ENCODE results near the gene TMEM250. TPM values are rescaled to one million over a fixed set of nuclear protein-coding genes. Genes with fewer than 3 reads are reported as not detected.
A peak's percentile ranks its signal among the peaks of the same experiment; 100 is the strongest.

The TMEM250 gene
- total RNA-seq, 1 experiment from 2014 or later = 12.5 TPM

DNA sequence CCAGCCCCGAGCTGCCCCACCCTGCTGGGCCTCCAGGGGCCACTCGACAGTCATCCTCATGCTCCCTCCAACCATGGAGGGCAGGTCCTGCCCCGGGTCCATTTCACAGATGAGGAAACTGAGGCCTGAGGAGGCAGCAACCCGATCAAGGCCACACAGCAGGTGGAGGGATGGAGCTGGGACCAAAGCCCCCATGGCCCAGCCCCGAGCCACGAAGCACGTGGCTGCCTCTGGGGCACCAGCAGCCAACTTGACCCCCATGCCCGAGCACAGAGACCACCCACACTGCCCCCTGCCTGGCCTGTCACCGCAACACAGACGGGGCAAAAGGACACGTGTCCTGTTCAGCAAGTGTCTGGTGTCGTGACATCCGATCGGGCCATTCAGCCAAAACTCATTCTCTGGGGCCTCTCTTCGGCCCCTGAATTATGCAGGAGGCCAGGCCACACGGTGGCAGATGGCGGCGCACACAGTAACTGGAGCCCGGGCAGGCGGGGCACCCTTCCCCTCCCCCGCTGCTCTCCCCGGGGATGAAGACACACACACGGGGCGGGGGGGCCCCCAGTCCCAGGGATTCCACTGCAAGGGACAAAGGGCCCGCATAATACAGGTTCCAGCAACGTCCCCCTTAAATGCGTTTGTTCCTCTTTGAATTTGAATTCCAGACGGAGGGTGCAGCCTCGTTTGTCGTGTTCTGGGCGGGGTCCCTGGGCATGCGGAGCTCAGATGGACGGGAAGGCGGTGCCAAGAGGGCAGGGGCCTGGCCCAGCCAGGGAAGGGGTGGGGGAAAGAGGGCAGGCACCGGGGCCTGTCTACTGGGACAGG lies 29.4 kb upstream of the TMEM250 start:
- DNase-seq (ENCODE audit: low spot score) = no peak

DNA sequence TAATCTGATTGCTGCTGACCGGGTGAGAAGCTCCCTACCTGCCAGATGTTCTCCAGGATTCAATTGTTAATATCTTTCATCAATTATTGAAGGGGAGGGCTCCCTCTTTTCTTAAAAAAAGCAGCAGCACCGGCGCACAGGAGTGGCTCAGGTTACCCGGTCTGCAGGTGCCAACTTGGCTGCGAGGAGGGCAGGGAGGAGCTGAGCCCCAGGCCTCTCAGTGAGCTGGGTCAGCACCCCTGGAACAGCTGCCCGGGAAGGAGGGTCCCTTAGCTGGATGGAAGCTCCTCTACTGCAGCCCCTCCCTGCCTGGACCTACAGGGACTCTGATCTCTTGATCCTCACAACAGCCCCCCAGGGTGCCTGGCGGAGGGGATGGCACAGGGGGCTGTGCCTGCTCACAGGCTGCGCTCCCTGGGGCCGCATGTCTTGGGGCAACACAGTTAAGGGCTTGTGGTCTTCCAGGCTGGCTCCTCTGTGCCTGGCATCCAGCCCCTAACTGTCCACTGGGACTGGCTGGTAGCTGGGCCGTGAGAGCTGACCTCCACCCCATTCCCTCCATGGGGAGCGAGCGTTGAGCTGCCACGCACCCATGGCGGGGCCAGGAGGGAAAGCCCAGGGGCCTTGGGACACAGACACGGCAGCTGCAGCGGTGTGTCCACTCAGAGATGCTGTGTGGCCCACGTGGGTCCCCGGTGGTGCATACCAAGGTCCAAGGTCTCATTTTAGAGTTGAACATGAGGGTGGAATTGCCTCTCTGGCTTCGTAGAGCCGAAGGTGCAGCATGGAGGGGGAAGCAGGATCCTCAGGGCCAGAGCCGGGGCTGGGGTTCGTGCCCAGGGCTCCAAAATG lies 28.6 kb upstream of the TMEM250 start:
- DNase-seq (ENCODE audit: low spot score) = no peak

DNA sequence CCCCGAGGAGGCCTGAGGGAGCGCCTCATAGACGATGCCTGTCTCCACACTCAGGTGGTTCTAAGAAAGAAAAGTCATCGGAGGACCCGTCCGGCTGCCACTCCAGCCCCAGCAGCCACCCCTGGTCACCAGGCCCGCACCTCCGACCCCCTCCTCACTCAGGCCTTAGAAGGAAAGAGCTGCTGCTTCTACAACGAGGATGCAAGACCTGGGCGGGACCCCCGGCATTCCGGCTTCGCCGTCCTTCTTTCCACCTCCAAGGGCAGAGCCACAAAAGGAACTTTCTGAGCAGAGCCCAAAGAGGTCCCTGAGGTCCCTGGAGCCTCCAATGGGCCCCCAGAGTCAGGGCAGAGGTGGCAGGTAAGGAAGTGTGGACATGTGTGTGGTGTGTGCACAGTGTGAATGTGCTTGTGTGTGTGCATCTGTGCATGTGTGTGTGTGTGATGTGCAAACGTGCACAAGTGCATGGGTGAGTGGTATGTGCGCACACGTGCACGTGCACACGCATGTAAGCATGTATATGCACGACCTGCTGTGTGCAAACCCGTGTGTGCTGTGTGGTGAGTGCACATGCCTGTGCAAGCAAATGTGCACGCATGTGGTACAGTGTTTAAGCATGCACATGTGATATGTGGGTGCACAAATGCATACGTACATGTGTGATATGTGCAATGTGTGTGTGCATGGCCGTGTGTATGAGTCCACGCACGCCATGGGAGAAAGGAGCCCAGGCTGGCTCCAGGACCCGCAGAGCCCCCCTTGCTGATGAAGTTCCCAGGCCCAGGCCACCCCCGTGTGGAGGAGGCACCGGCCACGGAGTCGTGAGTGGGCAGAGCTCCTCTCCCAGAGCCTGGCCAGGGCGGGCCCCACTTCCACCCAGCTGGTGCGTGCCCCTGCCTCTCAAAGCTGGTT lies 27.7 kb upstream of the TMEM250 start:
- DNase-seq (ENCODE audit: low spot score) = no peak

DNA sequence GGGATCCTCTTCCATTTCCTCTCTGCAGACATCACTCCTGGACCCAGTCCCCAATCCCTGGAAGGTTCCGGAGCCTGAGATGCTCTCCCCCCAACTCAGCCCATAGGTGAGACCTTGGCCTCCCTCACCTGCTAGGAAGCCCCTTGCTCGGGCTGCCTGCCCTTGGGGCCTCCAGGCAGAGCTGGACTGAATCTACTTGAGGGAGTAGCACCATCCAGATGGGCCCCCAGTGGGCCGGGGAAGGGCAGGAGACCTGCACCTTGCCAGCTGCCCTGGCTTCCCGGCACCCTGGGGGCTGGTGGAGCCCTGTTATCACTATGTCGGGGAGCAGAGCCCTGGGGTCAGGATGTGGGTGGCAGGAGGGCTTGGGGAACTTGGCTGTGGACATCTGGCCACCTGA lies 26.9 kb upstream of the TMEM250 start:
- DNase-seq (ENCODE audit: low spot score) = no peak

DNA sequence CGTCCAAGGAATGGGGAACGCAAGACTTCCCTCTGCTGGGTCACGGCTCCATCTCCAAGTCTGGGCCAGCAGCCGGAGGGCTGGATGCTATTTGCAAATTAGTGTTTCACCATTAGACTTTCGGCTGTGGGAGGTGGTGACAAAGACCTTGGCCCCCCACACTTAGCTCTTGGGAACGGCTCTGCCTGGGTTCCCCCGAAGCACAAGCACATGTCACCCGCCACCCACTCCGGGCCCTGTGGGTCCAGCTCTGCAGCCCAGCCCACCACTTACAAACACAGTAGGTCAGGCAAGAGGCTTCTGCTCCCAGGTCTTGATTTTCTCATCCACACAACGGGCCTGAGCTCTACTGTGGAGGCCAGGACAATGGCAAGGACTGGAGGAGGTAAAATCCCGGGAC lies 25.8 kb upstream of the TMEM250 start:
- DNase-seq (ENCODE audit: low spot score) = no peak

DNA sequence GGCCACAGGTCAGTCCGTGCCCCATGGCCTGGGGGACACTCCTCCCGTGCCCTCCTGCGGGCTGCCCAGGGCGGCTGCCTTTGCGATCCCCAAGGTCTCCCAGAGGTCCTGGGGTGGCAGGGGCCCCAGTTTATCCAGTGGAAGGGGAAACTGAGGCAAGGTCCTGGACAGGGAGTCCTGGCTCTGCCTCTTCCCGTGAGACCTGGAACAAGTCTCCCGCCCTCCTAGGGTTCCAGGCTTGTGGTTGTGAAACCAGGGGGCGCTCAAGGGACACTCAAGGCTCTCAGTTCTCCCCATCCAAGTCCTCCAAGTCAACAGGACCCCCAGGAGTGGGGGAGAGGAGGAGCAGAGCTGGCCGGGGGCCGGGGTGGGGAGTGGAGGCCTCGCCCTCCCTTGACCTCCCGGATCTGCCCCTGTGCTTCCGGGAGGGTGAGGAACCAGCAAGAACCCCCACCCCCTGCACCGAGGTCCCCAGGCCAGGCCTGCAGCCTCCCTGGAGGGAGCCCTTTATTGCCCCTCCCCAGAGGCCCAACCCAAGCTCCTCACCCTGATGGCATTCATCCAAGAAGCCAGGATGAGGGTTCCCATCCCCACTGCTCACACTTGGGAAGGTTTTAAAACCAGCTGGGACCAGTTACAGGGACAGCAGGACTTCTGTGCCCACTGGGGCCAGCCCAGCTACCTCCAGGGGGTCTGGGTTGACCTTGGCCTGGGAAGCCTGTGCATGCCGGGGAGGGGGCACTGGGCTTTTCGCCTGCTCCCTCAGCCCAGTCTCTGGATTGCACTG lies 24.7 kb upstream of the TMEM250 start:
- DNase-seq (ENCODE audit: low spot score) = no peak

GRCh38 chr9:136142859-136143214 lies 24.2 kb upstream of the TMEM250 start:
- no peak for DNase-seq (ENCODE audit: low spot score)

DNA sequence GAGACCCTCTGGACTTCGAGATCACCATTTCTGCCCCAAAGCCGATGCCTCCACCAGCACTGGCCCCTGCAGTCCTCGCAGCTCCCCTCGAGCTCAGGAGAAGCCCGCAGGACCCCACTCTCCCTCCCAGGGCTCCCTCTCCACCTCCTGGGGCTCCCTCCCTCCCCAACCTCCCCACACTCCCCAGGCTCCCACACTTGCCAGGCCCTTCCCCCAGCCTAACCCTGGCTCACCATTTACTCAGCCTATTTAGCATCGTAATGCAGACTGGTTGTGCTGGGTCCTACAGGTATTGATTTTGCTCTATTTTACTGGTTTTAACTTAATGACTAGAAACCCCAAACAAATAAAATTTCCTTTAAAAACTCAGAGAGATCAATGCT lies 23.7 kb upstream of the TMEM250 start:
- DNase-seq (ENCODE audit: low spot score) = no peak

DNA sequence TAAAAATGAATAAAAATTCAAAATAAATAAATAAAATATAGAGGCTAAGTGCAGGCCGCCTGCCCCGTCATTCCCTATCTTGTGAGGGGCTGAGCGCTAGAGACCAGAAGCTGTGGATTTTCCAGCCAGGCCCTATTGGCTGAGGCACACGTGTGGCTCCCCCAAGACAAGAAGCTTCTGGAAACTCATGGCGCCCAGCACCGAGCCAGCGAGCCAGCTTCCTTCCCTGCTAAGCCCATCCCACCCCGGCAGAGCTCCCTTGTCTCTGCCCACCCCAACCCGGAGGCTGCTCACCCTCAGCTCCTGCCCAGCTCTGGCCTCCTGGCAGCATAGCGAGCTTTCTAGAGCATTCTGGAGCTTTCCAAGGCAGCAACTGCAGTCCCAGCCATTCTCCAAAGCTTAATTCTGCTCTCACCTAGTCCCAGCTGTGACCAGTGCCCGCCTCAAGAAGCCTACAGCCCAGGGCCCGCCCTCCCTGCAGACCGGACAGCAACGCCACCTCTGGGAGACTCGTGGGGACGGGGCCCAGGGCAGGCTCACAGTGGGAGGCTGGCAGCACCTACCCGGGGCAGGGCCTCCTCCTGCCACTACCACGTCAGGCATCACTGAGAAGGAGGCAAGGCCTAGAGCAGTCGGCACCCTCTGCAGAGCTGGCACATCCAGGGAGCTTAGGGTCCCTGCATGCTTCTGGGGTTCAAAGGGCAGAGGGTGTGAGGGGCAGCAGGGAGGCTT lies 23.2 kb upstream of the TMEM250 start:
- no peak for DNase-seq (ENCODE audit: low spot score)

DNA sequence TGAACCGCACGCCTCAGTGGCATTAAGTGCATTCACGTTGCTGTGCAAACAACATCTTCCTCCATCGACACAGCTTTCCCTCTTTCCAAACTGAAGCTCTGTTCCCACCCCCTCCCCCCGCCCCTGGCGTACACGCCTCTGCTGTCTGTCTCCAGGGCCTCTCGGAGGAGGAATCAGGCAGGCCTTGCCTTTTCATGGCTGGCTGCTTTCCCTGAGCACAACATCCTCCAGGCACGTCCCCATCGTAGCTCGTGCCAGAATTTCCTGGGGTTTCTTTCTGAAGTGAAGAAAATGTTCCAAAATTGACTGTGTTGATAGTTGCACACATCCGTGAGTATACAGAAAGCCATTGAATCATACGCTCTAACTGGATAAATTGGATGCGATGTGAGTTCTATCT lies 22.3 kb upstream of the TMEM250 start:
- no peak for DNase-seq (ENCODE audit: low spot score)

DNA sequence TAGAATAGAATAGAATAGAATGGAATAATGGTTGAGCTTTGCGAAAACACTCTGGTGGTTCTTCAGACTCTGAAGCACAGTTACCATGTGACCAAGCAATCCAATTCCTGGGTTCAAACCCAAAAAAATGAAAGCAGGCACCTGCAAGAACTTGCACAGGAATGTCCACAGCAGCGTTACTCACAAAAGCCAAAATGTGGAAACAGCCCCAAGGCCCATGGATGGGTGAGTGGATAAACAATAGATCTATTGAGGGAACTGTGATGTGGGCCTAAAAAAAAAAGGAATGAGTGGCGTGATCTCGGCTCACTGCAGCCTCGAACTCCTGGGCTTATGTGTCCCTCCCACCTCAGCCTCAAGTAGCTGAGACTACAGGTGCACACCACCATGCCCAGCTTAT lies 21.4 kb upstream of the TMEM250 start:
- DNase-seq (ENCODE audit: low spot score) = no peak

DNA sequence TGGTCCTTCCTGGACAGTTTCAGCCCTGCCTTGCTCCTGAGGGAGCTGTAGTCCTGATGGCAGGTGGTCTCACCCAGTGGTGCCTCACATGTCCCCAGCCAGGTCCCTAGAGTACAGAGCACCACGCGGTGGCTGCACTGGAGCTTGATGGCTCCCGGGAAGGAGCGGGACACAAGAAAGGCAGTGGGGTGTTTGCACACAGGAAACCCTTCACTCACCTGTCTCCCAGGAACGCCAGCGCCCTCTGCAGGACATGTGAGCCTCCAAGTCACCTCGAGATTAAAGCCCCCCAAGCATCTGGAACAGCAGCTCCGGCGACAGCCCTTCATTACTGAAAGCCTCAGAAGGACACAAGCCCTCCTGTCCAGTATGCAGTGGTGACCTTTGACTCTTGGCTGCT lies 19.9 kb upstream of the TMEM250 start:
- peak; percentile 30 for DNase-seq (ENCODE audit: low spot score)

DNA sequence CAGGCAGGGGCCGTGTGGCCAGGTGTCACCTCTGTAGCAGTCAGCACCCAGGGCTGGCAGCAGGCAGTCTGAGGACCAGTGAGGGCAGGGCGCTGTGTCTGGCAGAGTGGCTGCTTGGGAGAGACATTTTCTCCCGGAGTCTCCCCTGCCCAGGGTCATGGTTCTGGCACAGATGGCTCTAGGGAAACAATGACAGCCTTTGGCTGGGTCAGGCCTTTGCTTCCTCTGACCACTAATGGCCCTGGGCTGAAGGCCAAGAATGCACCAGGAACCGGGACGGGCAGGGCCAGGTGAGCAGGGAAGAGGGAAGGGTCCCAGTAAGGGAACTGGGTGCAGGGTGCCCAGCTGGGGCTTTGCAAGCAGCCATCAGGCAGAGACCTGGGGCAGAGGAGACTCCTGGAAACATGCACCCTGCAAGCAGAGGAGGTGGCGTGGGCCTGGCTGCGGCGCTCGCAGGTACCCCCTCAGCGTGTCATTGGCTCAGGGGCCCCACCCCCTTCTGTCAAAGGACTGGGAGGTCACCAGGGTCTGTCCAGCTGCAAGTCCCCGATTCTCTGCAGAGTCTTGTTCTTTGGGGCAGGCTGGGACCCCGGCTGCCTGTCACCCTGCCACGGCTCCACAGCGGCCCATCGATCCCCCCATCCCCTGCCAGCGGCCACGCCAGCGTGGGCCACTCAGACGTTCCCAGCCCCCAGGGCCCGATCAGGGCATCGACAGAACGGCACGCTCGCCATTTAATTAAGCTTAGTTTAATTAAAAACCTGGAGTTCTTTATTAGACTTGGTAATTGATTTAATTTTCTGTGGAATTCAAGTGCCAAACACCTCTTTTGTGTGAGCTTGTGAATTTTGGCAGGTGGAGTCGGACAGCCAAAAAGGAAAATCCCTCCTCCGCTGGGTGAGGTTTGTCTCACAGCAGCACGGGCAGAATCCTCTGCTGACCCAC lies 18.9 kb upstream of the TMEM250 start:
- no peak for DNase-seq (ENCODE audit: low spot score)

DNA sequence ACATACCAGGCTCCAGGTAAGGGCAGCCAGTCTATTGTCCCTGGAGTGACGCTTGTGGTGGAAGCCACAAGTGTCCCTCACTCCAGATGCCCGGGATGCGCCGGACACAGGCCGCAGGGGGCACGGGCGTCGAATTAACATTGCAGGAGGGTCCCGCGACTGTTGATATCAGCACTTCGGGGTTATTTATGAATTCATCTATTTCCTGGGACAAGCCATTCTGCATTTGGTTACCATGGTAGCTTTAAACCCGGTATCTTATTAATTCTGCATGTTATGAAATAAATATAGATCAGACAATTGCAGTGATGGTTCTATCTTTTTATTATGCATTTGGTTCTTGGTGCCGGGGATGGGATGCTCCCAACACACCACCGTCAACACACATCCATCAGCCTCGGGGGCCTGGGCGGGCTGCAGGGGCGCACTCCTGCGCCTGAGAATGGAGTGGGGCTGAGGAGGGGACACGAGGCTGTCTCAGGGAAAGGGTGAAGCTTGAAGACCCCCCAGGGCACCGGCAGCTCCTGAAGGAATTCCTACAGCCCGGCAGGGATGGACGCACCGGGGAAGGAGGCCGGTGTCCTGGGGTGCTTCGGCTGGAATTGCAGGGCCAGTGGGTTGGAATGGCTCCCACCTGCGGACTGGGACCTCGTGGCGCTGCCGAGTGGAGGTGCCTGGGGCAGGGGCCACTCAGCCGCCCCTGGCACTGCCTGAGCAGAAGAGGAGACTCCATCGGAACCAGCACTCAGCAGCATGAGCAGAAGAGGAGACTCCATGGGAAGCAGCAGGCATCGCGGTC lies 17.7 kb upstream of the TMEM250 start:
- DNase-seq (ENCODE audit: low spot score) = no peak

- DNase-seq (ENCODE audit: low spot score) = no peak
Observed at GRCh38 chr9:136135326-136136126, 16.9 kb upstream of the TMEM250 start.

- DNase-seq (ENCODE audit: low spot score) = no peak
Observed at GRCh38 chr9:136133959-136134484, 15.3 kb upstream of the TMEM250 start.

GRCh38 chr9:136133191-136133958 lies 14.7 kb upstream of the TMEM250 start:
- no peak for DNase-seq (ENCODE audit: low spot score)

All from H4 (cell line).